ENCODE measurements around the gene RUNX1.

- TF ChIP-seq CTCF (IDR thresholded peaks at IDR 0.05; ENCODE audit: low read depth, low read length) (no peak), MYC (IDR thresholded peaks at IDR 0.05; ENCODE audit: low read depth, low read length) (no peak), MAX (IDR thresholded peaks at IDR 0.05; ENCODE audit: low read depth, low read length) (no peak)
These were observed 269.2 kb downstream of the RUNX1 start for GRCh38 chr21:34779860-34780259.
